Measurements from ENCODE around the gene EPB41L4B.

Gene EPB41L4B

GRCh38 chr9:109320331-109320741 is 523 bp downstream of the EPB41L4B start:
- no peak for DNase-seq (ENCODE audit: low read depth, low spot score)

DNA sequence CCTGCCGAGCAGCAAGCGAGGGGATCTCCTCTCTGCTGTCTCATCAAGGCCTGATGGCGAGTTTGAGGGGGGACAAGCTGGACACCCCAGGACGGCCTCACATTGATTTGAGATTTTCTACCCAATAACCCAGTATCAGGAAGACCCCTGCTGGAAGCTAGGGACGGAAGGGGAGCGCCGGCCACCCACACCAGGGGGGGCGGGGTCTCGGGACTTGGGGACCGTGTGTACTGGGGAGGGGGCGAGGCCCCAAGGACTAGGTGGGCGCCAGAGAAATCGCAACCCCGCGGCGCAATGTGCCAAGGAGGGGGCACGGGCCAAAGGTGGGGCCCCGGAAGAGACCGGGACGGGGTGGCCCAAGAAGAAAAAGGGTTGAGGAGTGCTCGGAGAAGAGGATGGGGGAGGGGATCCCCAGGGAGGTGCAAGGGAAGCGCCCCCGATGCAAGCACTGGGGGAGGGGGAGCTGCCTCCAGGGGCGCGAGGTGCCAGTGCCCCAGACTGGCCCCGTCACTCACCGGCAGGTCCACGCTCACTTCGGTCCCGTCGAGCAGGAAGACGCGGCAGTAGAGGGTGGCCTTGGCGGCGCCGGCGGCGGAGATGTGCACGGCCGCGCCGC is 1.1 kb downstream of the EPB41L4B start:
- DNase-seq (ENCODE audit: low read depth, low spot score): no peak

GRCh38 chr9:109319017-109319625 is 1.7 kb downstream of the EPB41L4B start:
- no peak for DNase-seq (ENCODE audit: low read depth, low spot score)

GRCh38 chr9:109317979-109318741 is 2.7 kb downstream of the EPB41L4B start:
- peak; percentile 64 for DNase-seq (ENCODE audit: low read depth, low spot score)

DNA sequence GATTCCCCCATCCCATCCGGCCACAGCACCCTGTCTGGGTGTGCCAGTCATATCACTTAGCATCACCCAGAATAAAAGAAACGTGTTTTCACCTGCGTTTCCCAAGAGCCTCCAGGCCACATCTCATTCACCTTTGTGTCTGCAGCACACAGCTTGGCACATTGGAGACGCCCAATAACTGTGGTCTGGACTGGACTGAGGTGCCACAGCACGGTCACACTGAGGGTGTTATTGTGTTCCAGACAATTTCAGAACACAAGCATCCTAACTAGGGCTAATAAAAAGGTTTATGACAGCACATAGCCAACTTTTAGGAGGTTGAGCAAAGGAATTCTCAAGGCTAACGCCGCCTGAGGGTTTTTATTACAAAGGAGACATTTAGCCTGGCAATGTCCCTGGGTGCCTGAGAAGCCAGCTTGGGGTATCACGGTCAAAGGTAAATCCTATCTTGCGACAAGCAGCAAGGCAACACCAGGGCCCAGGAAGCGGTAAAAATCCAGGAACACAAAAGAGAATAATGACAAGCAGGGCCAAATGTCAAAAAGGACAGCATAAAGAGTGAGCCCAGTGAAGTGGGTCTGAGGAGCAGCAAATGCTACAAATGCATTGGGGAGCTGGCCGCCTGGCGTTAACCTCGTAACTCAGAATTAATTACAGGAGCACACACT is 3.4 kb downstream of the EPB41L4B start:
- no peak for DNase-seq (ENCODE audit: low read depth, low spot score)

GRCh38 chr9:109316207-109316640 is 4.6 kb downstream of the EPB41L4B start:
- DNase-seq (ENCODE audit: low read depth, low spot score): no peak

DNA sequence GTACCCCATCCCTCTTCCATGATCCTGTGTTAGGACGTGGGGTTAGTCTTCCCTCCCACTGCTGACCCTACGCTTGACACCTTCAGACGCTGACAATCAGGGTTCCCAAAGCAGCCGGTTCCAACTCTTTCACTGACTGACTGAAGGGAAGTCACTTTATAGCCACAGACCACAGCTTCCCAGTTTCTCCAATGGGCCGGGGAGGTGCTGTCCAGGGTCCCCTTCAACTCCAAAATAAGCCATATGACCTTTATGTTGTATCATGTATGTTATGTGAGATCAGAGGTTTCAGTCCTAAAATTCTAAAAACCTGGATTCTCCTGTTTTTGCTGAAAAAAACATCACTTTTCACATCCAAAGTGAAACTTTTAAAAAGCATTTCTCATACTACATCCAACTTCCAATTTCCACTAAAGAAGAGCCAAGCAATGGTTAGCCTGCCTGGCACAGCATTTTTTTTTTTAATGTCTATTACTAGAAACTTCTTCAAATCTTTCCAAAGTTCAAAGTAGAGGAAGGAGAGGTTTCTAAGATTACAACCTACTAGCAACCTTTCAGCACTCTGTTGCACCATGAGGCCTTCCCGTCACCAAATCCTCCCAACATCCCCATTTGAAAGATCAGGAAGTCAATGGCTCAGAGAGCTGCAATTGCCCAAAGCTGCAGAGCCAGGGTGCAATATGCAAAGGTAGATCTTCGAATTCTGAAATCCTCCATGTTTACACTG is 5.2 kb downstream of the EPB41L4B start:
- DNase-seq (ENCODE audit: low read depth, low spot score): no peak

GRCh38 chr9:109314011-109314531 is 6.8 kb downstream of the EPB41L4B start:
- DNase-seq (ENCODE audit: low read depth, low spot score): no peak

- no peak for DNase-seq (ENCODE audit: low read depth, low spot score)
Observed at GRCh38 chr9:109313351-109313750, 7.5 kb downstream of the EPB41L4B start.

- DNase-seq (ENCODE audit: low read depth, low spot score): no peak
Observed at GRCh38 chr9:109312783-109313182, 8.1 kb downstream of the EPB41L4B start.

- DNase-seq (ENCODE audit: low read depth, low spot score): no peak
Observed at GRCh38 chr9:109311731-109312130, 9.1 kb downstream of the EPB41L4B start.

DNA sequence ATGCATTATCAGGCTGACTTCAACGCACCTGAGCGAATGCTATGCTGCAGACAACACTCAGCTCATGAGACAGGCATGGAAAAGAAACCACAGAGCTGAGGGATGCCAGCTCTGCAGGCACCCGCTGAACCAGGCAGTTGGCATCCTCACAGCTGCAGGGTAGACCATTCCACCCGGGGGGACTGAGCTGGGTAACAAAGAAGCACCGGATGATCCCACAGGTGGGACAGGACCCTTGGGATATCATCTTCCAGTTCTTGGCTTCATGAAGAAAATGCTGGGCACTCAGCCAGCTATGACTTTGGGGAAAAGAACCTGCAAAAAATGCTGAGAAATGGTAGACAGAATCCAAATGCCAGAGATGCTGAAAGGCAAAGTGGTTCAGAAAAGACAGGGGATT is 9.6 kb downstream of the EPB41L4B start:
- no peak for DNase-seq (ENCODE audit: low read depth, low spot score)

- DNase-seq (ENCODE audit: low read depth, low spot score): no peak
Observed at GRCh38 chr9:109310486-109310901, 10.4 kb downstream of the EPB41L4B start.

- DNase-seq (ENCODE audit: low read depth, low spot score): no peak
Observed at GRCh38 chr9:109309282-109309681, 11.6 kb downstream of the EPB41L4B start.

GRCh38 chr9:109307380-109308240 is 13.2 kb downstream of the EPB41L4B start:
- DNase-seq (ENCODE audit: low read depth, low spot score): no peak

DNA sequence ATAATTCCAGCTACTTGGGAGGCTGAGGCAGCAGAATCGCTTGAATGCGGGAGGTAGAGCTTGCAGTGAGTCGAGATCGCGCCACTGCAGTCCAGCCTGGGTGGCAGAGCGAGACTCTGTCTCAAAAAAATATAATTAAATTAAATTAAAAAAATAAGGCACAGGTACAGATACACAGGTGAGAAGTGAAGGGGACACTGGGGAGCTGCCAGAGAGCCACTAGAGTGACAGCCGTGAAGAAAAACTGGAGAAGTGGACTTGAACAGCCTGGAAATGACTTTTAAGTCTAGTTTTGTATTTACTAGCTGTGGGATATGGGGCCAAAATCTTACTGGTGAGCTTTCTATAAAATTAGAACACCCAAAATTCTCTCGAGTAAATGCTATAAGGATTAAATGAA is 15.1 kb downstream of the EPB41L4B start:
- DNase-seq (ENCODE audit: low read depth, low spot score): no peak

GRCh38 chr9:109304347-109304746 is 16.5 kb downstream of the EPB41L4B start:
- no peak for DNase-seq (ENCODE audit: low read depth, low spot score)

GRCh38 chr9:109303900-109304299 is 17.0 kb downstream of the EPB41L4B start:
- no peak for DNase-seq (ENCODE audit: low read depth, low spot score)

GRCh38 chr9:109302606-109303005 is 18.3 kb downstream of the EPB41L4B start:
- DNase-seq (ENCODE audit: low read depth, low spot score): no peak

GRCh38 chr9:109301012-109301411 is 19.8 kb downstream of the EPB41L4B start:
- no peak for DNase-seq (ENCODE audit: low read depth, low spot score)
